T-helper 22 cell (primary cell): ENCODE data around the gene GOLGA2.
A peak's percentile ranks its signal among the peaks of the same experiment; 100 is the strongest.
"Not testable (repeated sequence)": the region's sequence is repeated elsewhere in the genome, so short reads cannot be mapped to it uniquely, and the experiment has no call there.

Source experiments
- DNase-seq: peaks from one replicate; pipeline ENCODE4 v3.0.0-alpha.2; 2020; ENCODE audit warnings: low read depth

Gene GOLGA2

DNA sequence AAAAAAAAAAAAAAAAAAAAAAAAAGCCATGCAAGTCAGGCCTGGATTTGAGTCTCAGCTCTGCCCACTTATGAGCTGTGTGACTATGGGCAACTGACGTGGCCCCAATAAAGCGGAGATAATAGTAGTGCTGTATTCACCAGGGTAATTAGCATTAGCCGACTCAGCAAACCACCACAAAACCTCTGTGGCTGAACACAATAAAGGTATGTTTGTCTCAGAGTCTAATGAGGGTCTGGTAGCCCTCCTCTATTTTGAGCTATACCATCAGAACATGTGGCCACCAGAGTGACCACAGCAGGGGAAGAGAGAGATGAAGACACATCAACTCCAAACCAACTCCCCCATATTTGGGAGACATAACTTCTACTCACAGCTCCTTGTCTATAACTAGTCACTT lies 16.2 kb upstream of the GOLGA2 start:
- no peak for DNase-seq

DNA sequence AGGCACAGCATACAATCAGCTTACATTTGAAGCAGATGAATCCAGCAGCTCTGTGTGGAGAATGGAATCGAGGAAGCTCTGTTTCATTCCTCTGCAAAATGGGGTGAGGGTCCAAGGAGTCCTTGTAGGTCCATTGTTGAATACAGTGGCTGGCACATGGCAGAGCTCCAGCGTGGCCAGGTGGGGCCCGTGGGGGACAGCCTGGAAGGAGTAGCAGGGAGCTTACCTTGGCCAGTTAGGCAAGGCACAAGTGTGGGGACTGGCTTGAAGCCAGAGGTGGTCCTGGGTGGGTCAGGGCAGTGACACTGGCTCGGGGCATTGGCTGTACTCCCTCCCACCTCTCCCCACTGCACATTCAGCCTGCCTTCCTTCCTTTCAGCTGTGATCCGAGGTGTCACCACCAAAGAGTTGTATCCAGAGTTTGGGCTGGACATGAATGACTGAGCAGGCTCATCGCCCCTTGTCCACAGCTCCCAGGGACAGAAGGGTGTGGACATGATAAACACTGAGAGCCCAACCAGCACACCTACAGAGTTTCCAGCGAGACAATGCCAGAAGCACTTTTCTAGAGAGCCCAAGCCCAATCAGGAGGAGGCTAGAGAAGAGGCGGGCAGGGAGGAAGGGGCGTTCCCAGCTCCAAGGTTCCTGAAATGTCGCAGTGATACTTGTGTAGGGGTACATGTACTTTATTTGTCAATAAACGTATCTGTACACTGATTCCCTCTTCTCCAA lies 12.6 kb upstream of the GOLGA2 start:
- no peak for DNase-seq

DNA sequence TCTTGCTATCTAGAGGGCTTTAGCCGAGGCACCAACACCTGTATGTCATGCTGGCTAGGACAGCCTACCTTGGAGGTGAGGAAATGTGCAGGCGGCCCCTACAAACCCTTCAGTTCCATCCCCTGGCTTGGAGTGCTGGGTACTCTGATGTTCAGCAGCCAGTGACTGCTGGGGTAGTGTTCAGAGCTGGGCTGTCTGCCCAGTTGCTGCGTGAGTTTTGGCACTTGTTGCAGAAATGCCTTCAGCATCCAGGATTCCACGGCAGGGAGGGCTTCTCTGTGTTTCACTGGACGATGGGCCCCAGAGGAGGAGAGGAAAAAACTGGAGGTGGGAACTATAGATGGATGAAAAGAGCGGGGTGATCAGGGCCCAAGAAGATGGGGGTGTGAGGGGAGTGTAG lies 10.6 kb upstream of the GOLGA2 start:
- no peak for DNase-seq

DNA sequence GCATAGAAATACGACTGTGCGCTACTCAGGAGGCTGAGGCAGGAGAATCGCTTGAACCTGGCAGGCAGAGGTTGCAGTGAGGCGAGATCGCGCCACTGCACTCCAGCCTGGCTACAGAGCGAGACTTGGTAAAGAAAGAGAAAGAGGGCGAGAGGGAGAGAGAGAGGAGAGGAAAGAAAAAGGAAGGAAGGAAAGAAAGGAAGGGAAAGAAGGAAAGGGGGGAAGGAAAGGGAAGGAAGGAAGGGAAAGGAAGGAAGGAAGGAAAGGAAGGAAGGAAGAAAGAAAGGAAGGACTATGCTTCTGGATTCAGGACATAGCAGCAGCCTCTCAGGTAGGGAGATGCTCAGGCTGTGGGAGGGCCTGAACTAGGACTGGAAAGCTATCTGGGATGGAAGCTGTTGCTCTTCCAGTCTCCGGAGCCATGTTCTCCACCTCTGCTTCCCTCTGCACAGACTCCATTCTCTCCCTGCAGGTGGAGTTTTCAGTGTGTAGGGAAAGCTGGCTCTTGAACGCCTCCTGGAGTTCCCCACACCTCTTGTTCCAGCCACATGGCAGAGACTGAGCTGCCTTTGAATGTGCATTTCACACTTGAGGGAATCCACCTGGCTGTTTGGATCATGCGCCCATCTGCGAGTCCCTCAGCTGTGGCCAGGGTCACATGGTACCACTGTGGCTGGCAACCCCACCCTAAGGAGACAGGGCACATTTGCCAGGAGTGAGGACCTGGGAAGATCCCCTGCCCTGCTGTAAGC lies 9.4 kb upstream of the GOLGA2 start:
- no peak for DNase-seq

DNA sequence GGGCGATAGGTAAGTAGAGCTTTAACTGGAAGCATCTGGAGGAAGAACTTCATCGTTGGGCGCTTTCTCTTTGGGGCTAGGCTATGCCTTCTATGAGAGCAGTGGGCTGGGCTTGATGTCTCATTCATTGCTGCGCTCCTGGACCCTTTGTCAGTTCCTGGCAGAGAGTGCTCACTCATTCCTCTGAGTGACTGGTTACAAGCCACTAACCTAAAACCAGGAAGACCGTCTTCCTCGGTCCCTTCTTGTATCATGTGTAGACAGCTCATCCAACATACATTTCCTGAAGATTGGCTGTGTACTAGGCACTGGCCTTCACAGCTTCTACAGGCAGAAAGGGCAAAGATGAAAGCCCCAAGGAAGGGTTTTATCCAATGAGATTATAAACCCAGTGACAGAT lies 6.7 kb upstream of the GOLGA2 start:
- no peak for DNase-seq

DNA sequence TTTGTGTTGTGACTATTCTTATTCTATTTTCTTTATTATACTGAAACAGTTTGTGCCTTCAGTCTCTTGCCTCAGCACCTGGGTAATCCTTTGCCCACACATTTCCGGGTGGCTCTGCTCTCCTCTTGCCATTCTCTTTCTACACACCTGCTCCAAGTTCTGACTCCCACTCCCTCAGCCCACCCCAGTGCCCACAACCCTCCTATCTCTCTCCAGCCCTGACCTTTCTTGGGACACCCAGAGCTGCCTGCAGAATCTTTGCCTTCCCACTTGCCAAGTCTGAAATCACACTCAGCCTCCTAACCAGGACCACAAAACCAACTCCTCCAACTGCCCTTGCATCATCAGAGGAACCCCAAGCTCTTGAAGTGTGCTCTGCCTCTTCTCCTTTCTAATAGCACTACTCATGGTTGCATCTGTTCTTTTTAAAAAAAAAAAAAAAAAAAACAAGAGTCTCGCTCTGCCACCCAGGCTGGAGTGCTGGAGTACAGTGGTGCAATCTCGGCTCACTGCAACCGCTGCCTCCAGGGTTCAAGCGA lies 4.3 kb upstream of the GOLGA2 start:
- no peak for DNase-seq

DNA sequence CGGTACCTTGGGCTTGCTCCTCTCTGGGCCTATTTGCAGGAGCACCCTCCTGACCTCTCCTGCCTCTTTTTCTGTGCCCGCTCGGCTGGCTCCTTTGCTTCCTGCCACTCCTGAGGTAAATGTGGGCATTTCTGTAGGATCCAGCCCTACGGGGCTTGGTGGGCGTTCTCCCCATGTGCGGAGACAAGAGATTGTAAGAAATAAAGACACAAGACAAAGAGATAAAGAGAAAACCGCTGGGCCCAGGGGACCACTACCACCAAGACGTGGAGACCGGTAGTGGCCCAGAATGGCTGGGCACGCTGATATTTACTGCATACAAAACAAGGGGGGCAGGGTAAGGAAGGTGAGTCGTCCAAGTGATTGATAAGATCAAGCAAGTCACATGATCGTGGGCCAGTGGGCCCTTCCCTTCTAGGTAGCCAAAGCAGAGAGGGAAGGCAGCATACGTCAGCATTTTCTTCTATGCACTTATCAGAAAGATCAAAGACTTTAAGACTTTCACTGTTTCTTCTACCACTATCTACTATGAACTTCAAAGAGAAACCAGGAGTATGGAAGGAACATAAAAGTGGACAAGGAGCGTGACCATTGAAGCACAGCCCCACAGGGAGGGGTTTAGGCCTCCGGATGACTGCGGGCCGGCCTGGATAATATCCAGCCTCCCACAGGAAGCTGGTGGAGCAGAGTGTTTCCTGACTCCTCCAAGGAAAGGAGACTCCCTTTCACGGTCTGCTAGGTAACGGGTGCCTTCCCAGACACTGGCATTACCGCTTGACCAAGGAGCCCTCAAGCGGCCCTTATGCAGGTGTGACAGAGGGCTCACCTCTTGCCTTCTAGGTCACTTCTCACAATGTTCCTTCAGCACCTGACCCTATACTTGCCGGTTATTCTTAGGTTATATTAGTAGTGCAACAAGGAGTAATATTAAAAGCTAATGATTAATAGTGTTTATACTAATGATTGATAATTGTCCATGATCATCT lies 3.6 kb upstream of the GOLGA2 start:
- DNase-seq = not testable (repeated sequence)

DNA sequence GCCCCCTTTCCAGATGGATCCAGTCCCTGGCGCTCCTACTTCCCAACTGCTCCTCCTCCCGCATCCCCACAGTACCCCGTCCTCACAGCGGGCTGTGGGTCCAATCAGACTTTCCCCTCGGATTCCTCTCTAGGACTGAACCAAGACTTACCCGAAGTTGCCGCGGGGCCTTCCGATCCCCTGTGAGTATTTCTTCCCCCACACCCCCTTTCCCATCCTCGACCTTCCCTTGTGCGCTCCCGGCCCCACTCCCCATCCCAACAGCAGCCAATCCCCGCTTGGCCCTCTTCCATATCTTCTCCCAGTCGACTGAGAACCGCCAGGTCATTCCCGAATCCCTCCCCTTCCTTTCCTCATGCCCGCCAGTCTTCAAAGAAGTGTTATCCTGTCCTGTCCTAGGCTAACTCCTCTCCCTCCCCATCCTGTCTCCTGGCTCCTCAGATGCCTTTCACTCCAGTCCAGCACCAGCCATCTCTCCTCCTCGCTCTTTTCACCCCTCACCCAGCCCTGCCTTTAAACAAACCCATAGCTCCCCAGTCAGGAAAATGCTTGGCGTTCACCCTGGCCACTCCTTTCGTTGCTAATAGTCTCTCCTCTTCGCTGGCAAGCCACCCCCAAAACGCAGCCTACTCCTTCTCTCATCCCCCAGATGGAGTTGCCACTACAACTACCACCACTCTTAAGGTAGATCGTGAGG lies 915 bp upstream of the GOLGA2 start:
- no peak for DNase-seq

DNA sequence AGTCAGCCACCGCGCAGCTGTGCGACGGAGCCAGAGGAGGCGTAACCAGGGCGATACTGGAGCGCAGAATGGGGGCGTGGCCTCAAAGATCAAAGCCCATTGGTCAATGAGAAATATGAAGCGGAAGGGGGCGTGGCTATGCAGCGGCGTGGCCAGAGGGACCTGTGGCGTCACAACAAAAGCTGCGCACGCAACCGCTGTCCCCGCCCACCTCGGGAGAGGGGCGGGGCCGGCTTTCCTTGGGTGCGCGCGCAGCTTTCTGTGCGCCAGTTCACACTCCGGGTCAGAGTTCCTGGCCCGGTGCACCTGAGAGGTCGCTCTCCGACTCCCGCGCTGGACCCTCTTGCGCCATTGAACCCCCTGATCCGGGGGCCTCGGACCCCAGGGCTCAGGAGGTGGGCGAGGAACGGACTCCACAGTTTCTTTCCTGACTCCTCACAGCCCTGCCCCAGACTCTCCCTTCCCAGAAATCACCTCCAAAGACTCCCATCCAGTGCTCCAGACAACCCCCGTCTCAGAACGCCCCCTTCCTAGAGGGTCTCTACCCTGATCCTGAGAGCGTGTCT lies 284 bp upstream of the GOLGA2 start, which contains the start of gene SWI5:
TSS of gene SWI5 (plus strand) at position 269 of the 566 bp plus-strand sequence.
- DNase-seq = peak; percentile 99

DNA sequence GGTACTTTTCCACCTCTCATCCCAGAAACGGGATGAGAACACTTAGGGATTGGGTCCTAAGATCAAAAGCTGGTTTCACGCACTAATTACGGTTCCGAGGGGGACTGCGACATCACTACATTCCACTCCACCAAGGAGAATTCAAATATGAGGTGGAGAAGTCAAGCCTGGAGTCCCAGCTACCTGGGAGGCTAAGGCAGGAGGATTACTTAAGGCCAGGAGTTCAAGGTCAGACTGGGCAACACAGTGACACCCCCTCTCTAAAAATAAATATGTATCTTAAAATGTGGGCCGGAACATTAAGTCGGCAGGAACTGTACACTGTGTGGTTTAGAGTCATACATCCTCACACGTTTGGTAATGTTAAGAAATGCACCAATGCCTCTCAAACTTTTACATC lies 1.6 kb downstream of the GOLGA2 start:
- DNase-seq = no peak

DNA sequence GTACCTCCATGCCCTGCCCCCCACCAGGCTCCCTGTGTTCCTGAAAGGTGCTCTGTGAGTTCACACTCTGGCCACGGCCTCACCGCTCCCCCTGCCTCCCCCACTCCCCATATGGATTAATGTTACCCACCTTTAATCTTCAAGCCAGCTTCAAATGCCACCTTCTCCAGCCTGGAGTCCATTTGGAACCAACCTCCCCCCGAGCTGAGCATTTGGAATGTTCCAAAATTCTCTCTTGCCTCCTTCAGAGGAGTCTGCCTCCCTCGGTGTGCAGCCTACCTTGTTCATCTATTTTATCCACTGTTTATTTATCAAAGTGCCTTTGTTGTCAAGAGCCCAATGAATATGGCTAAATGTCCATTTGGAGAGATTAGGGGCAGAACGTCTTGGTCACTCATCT lies 4.3 kb downstream of the GOLGA2 start:
- no peak for DNase-seq

DNA sequence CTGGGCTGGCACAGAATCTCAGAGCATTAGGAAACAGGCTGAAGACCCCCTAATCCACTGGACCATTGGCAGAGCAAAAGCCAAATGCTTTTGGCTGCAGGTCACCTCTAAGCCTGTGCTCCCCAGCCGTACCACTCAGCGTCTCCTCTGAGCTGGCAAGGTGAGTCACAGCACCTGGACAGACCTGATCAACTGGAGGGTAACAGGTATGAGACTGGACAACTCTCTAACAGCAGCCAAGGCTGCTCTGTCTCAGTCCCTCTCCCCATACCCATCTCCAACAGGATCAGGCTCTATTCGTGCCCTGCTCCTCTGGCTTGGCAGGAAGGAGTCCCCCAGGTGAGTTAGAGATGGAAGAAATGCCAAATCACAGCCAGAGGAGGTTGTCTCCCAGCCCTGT lies 4.7 kb downstream of the GOLGA2 start:
- no peak for DNase-seq

DNA sequence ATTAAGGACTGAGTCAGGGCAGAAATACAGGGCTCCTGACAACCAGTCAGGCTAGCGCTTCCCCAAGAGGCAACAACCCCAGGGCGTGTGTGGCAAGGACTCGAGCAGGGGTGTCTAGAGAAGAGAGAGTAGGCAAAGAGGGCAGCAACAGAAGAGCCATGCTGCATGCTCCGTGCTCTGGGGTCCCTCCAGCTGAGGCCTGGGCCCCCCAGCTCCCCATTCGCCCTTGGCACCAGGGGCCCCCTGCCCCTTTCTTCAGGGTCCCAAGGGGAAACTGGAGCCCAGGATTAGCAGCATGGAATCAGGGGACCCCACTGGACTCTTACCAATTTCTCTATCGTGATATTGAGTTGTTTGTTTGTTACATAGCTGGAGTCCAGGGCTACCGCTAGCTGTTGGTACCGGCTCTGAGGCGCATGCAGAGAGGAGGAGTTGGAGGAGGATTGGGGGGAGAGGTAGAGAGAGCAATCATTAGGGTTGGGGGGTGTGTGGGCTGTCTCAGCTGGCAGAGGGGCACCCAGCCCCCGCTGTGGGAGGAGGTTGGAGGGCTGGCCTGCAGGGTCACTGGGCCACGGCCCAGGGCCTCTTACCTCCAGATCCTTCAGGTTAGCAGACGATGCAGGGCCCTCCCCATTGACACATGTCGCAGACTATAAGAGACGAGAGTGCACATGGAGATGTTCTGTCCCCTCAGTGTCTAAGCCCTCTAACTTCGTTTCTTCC lies 8.8 kb downstream of the GOLGA2 start:
- DNase-seq = no peak

DNA sequence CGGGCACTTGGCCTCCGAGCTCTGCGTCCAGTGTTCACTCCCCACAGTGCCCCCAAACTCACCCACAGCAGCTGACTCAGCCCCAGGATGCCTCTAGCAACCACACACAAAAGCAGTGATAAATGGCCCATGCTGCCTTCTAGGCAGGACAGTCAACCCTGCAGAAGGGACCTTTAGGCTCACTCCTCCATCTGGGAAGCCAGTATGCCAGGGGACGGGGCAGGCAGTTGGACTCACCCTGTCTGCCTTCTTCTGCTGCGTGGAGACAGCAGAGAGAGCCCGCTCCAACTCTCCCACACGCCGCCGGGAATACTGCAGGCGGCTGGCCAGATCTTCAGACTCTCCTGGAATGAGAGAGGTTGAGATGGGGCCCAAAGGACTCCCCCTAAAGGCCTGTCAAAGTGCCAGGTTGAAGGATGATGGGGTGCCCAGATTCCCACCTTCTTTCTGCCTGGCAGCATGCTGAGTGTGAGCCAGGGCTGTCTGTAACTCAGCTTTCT lies 10.4 kb downstream of the GOLGA2 start:
- no peak for DNase-seq

DNA sequence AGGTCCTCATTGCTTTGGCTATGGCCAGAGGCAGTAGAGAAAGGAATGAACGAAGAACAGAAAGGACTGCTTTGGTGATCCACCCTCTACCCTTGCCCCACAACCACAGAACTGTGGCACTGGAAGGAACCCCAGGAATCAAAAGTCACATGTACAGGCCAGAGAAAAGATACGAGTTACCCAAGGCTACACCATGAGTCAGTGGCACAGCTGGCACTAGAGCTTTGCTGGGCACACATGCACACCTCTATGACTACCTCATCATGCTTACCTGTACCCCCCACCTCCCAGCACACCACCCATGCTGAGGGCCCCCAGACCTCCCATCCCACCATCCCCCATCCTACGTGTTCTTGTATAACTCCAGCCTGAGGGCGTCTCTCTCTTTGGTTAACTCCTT lies 13.1 kb downstream of the GOLGA2 start:
- DNase-seq = no peak

DNA sequence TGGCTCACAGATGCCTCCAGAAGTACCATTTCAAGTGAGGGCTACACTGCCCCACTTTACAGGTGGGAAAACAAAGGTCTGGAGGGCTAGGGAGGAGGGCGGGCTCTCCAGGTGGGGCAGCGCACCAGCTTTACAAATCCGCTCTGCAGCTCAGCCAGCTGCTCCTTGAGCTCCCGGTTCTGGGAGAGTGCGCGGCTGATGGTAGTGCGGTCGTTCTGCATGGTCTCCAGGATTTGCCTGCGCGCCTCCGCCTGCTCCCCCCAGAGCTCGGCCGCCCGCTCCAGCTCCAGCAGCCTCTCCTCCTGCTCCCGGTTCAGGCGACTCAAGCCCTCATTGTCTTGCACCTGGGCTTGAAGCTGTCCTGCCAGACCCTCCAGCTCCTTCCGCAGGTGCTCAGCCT lies 15.5 kb downstream of the GOLGA2 start:
- DNase-seq = no peak

DNA sequence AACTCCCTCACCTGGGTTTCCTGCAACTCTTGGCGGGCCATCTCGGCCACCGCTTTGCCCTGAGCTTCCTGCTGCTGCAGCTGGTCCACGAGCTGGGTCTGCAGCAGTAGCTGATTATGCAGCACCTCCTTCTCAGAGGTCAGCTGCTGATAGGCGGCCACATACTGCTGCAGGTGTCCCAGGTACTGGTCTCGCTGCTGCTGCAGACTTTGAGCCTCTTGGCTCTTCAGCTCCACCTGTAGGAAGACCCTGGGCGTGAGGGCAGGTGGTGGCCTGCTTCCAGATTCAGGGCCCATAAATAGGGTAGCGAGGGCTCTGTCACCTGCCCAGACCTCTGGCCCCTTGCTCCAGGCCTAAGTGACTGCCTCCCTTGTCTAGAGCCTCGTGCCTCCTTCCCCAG lies 16.7 kb downstream of the GOLGA2 start:
- no peak for DNase-seq

DNA sequence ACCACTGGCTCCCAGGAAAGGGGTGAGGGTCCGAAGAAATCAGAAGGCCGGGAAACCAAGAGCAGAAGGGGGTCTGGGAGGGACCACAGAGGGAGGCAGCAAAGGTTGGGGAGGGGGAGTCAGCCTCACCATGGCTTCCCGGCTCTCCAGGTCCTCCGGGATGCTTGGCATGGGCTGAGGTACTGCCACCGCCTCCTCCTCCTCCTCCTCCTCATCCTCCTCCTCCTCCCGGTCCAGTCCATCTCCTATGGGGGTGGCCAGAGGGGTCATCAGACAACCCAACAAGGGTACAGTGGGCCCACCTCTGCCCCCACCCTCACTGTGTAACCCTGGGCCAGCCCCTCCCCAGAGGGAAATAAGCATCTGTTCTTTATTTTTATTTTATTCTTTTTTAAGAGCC lies 17.5 kb downstream of the GOLGA2 start:
- no peak for DNase-seq

DNA sequence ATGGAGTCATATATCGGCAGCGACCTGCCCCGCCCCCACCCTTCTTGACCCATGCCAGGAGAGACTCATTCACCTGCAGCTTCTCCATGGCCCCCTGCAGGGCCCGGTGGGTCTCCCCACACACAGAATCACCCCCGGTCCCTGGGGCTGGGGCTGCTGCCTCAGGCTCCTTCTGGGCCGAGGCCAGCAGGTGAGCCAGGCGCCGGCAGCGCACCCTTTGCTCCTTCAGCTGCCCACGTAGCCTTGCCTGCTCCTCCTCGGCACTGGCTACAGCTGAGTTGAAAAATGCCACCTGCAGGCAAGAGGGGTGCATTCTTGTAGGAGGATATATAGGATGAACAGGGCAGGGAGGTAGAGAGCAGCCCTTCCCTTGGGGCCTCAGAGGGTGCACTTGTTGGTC lies 17.9 kb downstream of the GOLGA2 start:
- DNase-seq = no peak

DNA sequence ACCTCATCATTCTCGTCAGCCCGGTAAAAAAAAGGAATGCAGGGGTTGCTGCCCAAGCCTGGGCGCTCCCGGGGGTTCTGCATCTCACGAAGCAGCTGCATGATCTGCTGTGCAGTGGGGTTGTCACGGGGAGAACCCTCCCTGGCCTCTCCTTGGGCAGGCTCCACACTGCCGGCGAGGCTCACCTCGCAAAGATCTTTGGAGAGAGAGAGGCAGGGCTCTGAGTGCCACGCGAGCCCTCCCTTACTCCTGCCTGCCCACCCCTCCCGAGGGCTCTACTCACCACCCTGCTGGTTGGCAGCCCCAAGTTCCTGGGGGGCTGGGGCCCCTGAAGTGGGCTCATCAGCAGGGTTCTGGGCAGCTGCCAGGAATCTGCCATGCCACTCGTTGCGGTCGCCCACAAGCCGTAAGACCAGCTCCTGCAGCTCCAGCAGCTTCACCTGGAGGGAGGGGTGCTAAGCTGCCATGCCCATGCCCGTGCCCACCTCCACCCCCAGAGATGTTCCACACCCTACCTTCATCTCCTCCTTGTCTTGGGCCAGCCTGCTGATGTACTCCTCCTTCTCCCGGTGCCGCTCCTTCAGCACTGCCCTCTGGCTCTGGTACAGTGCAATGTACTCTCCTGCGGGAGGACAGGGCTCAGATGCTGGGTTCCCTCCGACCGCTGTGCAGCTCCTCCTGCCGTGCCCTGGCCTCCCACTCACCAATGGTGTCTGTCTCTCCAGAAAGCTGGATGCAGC lies 18.6 kb downstream of the GOLGA2 start:
- no peak for DNase-seq
